Stimulated activated naive CD4-positive, alpha-beta T cell (primary cell): Measurements from ENCODE around the gene PRR3.

Source experiments
- DNase-seq, 6 experiments: peaks; one replicate each; lab custom pipeline; 2025; lab: John Stamatoyannopoulos, UW

The PRR3 gene

GRCh38 chr6:30611856-30612194 lies 54.7 kb downstream of the PRR3 start:
- no peak for DNase-seq

GRCh38 chr6:30612213-30612612 lies 55.1 kb downstream of the PRR3 start:
- DNase-seq = no peak

GRCh38 chr6:30612687-30613248 lies 55.7 kb downstream of the PRR3 start:
- DNase-seq = no peak
